Measurements from ENCODE around the gene RNF2.

Gene RNF2

GRCh38 chr1:185080422-185080821 lies 35.1 kb downstream of the RNF2 start:
- TF ChIP-seq JUND (IDR thresholded peaks at IDR 0.05; ENCODE audit: low read depth), result no peak
- no peak for DNase-seq (ENCODE audit: low read depth in 1 of 2, low spot score in 1 of 2)
- in situ Hi-C loops (cut with HindIII; ENCODE audit: low pct_unique_long_range_greater_than_20kb, low sequenced_read_pairs), result no loop called here

GRCh38 chr1:185083818-185084217 lies 38.5 kb downstream of the RNF2 start:
- in situ Hi-C loops (cut with HindIII; ENCODE audit: low pct_unique_long_range_greater_than_20kb, low sequenced_read_pairs), result no loop called here
- DNase-seq (ENCODE audit: low read depth in 1 of 2, low spot score in 1 of 2), result no peak
- TF ChIP-seq JUND (IDR thresholded peaks at IDR 0.05; ENCODE audit: low read depth), result no peak

- DNase-seq (ENCODE audit: low read depth in 1 of 2, low spot score in 1 of 2), result no peak
- in situ Hi-C loops (cut with HindIII; ENCODE audit: low pct_unique_long_range_greater_than_20kb, low sequenced_read_pairs), result no loop called here
- no peak for TF ChIP-seq JUND (IDR thresholded peaks at IDR 0.05; ENCODE audit: low read depth)
Measured at GRCh38 chr1:185087101-185087500, 41.7 kb downstream of the RNF2 start.

- no peak for TF ChIP-seq JUND (IDR thresholded peaks at IDR 0.05; ENCODE audit: low read depth)
- in situ Hi-C loops (cut with HindIII; ENCODE audit: low pct_unique_long_range_greater_than_20kb, low sequenced_read_pairs), result no loop called here
- no peak for DNase-seq (ENCODE audit: low read depth in 1 of 2, low spot score in 1 of 2)
Measured at GRCh38 chr1:185087746-185088145, 42.4 kb downstream of the RNF2 start.

GRCh38 chr1:185091480-185091879 lies 46.1 kb downstream of the RNF2 start:
- TF ChIP-seq JUND (IDR thresholded peaks at IDR 0.05; ENCODE audit: low read depth), result no peak
- no peak for DNase-seq (ENCODE audit: low read depth in 1 of 2, low spot score in 1 of 2)

GRCh38 chr1:185094761-185095160 lies 49.4 kb downstream of the RNF2 start:
- in situ Hi-C loops (cut with HindIII; ENCODE audit: low pct_unique_long_range_greater_than_20kb, low sequenced_read_pairs), result no loop called here
- no peak for DNase-seq (ENCODE audit: low read depth in 1 of 2, low spot score in 1 of 2)
- TF ChIP-seq JUND (IDR thresholded peaks at IDR 0.05; ENCODE audit: low read depth), result no peak

More at GRCh38 chr1:185091480-185091879, 46.1 kb downstream of the RNF2 start:
- in situ Hi-C loops (cut with HindIII; ENCODE audit: low pct_unique_long_range_greater_than_20kb, low sequenced_read_pairs), result no loop called here

- no peak for TF ChIP-seq JUND (IDR thresholded peaks at IDR 0.05; ENCODE audit: low read depth)
- in situ Hi-C loops (cut with HindIII; ENCODE audit: low pct_unique_long_range_greater_than_20kb, low sequenced_read_pairs), result no loop called here
- no peak for DNase-seq (ENCODE audit: low read depth in 1 of 2, low spot score in 1 of 2)
Measured at GRCh38 chr1:185096531-185096930, 51.2 kb downstream of the RNF2 start.

GRCh38 chr1:185104083-185104482 lies 58.7 kb downstream of the RNF2 start:
- TF ChIP-seq JUND (IDR thresholded peaks at IDR 0.05; ENCODE audit: low read depth), result no peak
- peak in 1 of 2 experiments; percentile 9 for DNase-seq (ENCODE audit: low read depth in 1 of 2, low spot score in 1 of 2)
- in situ Hi-C loops (cut with HindIII; ENCODE audit: low pct_unique_long_range_greater_than_20kb, low sequenced_read_pairs), result no loop called here

GRCh38 chr1:185105121-185105520 lies 59.8 kb downstream of the RNF2 start:
- no peak for TF ChIP-seq JUND (IDR thresholded peaks at IDR 0.05; ENCODE audit: low read depth)
- in situ Hi-C loops (cut with HindIII; ENCODE audit: low pct_unique_long_range_greater_than_20kb, low sequenced_read_pairs), result no loop called here
- no peak for DNase-seq (ENCODE audit: low read depth in 1 of 2, low spot score in 1 of 2)

- TF ChIP-seq JUND (IDR thresholded peaks at IDR 0.05; ENCODE audit: low read depth), result no peak
- DNase-seq (ENCODE audit: low read depth in 1 of 2, low spot score in 1 of 2), result no peak
- in situ Hi-C loops (cut with HindIII; ENCODE audit: low pct_unique_long_range_greater_than_20kb, low sequenced_read_pairs), result no loop called here
Measured at GRCh38 chr1:185108321-185108720, 63.0 kb downstream of the RNF2 start.

- DNase-seq (ENCODE audit: low read depth in 1 of 2, low spot score in 1 of 2), result no peak
- no peak for TF ChIP-seq JUND (IDR thresholded peaks at IDR 0.05; ENCODE audit: low read depth)
- in situ Hi-C loops (cut with HindIII; ENCODE audit: low pct_unique_long_range_greater_than_20kb, low sequenced_read_pairs), result no loop called here
Measured at GRCh38 chr1:185110145-185110544, 64.8 kb downstream of the RNF2 start.

- in situ Hi-C loops (cut with HindIII; ENCODE audit: low pct_unique_long_range_greater_than_20kb, low sequenced_read_pairs), result no loop called here
- no peak for TF ChIP-seq JUND (IDR thresholded peaks at IDR 0.05; ENCODE audit: low read depth)
Measured at GRCh38 chr1:185111873-185112272, 66.5 kb downstream of the RNF2 start.

GRCh38 chr1:185112356-185112755 lies 67.0 kb downstream of the RNF2 start:
- in situ Hi-C loops (cut with HindIII; ENCODE audit: low pct_unique_long_range_greater_than_20kb, low sequenced_read_pairs), result no loop called here
- no peak for TF ChIP-seq JUND (IDR thresholded peaks at IDR 0.05; ENCODE audit: low read depth)
- no peak for DNase-seq (ENCODE audit: low read depth in 1 of 2, low spot score in 1 of 2)

More at GRCh38 chr1:185111873-185112272, 66.5 kb downstream of the RNF2 start:
- no peak for DNase-seq (ENCODE audit: low read depth in 1 of 2, low spot score in 1 of 2)

- in situ Hi-C loops (cut with HindIII; ENCODE audit: low pct_unique_long_range_greater_than_20kb, low sequenced_read_pairs), result no loop called here
- DNase-seq (ENCODE audit: low read depth in 1 of 2, low spot score in 1 of 2), result no peak
- TF ChIP-seq JUND (IDR thresholded peaks at IDR 0.05; ENCODE audit: low read depth), result no peak
Measured at GRCh38 chr1:185129708-185130107, 84.3 kb downstream of the RNF2 start.
